SK-N-SH treated with all-trans-retinoic acid at 6 μM for 48 hours (cell line): ENCODE measurements around the gene MDH1B.

Source experiments
- ATAC-seq: fragments of 200-7000 bp; cut with Tn5 transposase; 3 replicates; pipeline ENCODE4 v1.9.1; 2020; ENCODE audit warnings: mild to moderate bottlenecking, moderate library complexity
- ARNTL ChIP-seq: fragments of 450-650 bp; formaldehyde crosslinking; IDR thresholded peaks from 2 replicates; pipeline ENCODE4 v1.5.0; 2020; ENCODE audit warnings: low read depth, mild to moderate bottlenecking, moderate library complexity, borderline replicate concordance
- GLIS3 ChIP-seq: fragments of 250-450 bp; sonication (Bioruptor Pico); IDR thresholded peaks from 2 replicates; pipeline ENCODE4 v1.5.0; 2020; ENCODE audit warnings: mild to moderate bottlenecking, moderate library complexity
- ISL1 ChIP-seq: fragments of 250-450 bp; sonication (Bioruptor Pico); IDR thresholded peaks from 2 replicates; pipeline ENCODE4 v2.1.2; 2022; ENCODE audit warnings: mild to moderate bottlenecking, moderate library complexity
- OSR1 ChIP-seq: fragments of 250-450 bp; sonication (Bioruptor Pico); IDR thresholded peaks from 2 replicates; pipeline ENCODE4 v1.8.0; 2022; ENCODE audit warnings: moderate library complexity, mild to moderate bottlenecking, inconsistent platforms
- PATZ1 ChIP-seq: fragments of 250-450 bp; sonication (Bioruptor Pico); IDR thresholded peaks from 2 replicates; pipeline ENCODE4 v1.8.0; 2020; ENCODE audit warnings: mild to moderate bottlenecking, moderate library complexity, borderline replicate concordance
- RARB ChIP-seq: fragments of 250-450 bp; sonication (Bioruptor Pico); IDR thresholded peaks from 2 replicates; pipeline ENCODE4 v1.8.0; 2021; ENCODE audit warnings: mild to moderate bottlenecking, moderate library complexity
- SNAI2 ChIP-seq: fragments of 250-450 bp; sonication (Bioruptor Pico); IDR thresholded peaks from 2 replicates; pipeline ENCODE4 v1.5.0; 2020; ENCODE audit warnings: mild to moderate bottlenecking, moderate library complexity
- TCF4 ChIP-seq: fragments of 250-450 bp; sonication (Bioruptor Pico); IDR thresholded peaks from 2 replicates; pipeline ENCODE4 v1.8.0; 2021; ENCODE audit warnings: mild to moderate bottlenecking, moderate library complexity, borderline replicate concordance
- TOX ChIP-seq: fragments of 250-450 bp; sonication (Bioruptor Pico); IDR thresholded peaks from 2 replicates; pipeline ENCODE4 v1.8.0; 2021; ENCODE audit warnings: mild to moderate bottlenecking, moderate library complexity, borderline replicate concordance
- ZC3H10 ChIP-seq: fragments of 250-450 bp; sonication (Bioruptor Pico); IDR thresholded peaks from 2 replicates; pipeline ENCODE4 v1.5.1; 2021; ENCODE audit warnings: mild to moderate bottlenecking, moderate library complexity
- ZFP3 ChIP-seq: fragments of 250-450 bp; sonication (Bioruptor Pico); IDR thresholded peaks from 2 replicates; pipeline ENCODE4 v1.5.0; 2020; ENCODE audit warnings: mild to moderate bottlenecking, moderate library complexity
- ZFP30 ChIP-seq: fragments of 450-650 bp; formaldehyde crosslinking; IDR thresholded peaks from 2 replicates; pipeline ENCODE4 v1.5.0; 2022; ENCODE audit warnings: mild to moderate bottlenecking, moderate library complexity
- ZNF565 ChIP-seq: fragments of 450-650 bp; formaldehyde crosslinking; conservative IDR thresholded peaks from 2 replicates; pipeline ENCODE4 v1.5.0; 2020; ENCODE audit warnings: low read depth, mild to moderate bottlenecking, moderate library complexity
- ZNF70 ChIP-seq: fragments of 450-650 bp; formaldehyde crosslinking; IDR thresholded peaks from 2 replicates; pipeline ENCODE4 v1.5.0; 2020; ENCODE audit warnings: mild to moderate bottlenecking, moderate library complexity
- ZNF8 ChIP-seq: fragments of 450-650 bp; formaldehyde crosslinking; IDR thresholded peaks from 2 replicates; pipeline ENCODE4 v1.5.0; 2020; ENCODE audit warnings: mild to moderate bottlenecking, moderate library complexity
- TF ChIP-seq, protein P1 (sequence below): fragments of 250-450 bp; sonication (Bioruptor Pico); IDR thresholded peaks from 2 replicates; pipeline ENCODE4 v1.8.0; 2021; ENCODE audit warnings: low read depth, mild to moderate bottlenecking, moderate library complexity, borderline replicate concordance

MDH1B gene

DNA sequence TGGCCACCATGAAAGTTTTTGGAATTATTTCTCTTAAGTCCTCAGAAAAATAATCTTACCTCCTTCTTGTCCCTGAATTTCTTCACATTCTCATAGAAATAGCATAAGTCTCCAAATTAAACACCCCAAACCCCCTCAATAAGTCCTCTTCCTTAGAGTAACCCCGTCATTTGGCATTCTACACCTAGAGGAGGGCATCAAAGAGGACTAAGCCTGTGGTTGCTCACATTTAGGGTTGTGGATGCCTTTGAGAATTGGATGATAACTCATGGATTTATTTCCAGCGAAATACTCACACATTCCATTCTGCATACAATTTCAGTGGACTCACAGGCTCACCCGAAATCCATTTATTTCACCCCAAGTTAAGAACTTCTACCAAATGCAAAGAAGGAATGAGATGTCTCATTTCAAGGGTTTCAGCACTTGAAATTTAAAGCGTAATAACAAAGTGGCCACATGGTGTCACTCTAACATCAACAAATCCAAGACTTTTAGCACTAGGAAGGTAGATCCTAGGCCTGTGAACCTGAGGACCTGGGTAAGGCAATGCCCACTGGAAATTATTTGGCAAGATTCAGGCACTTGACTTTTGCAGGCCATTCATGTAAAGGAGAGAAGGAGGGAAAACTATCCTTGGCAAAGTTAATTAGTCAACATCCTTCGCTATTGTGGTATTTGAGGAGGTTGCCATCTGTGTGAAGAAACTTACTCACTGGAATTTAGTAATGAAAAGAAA lies 71.6 kb downstream of the MDH1B start (continued):
- no peak for TF ChIP-seq OSR1 (CRISPR knock-in tag)

GRCh38 chr2:206692971-206693370 lies 72.2 kb downstream of the MDH1B start:
- TF ChIP-seq GLIS3 (no peak), TCF4 (CRISPR knock-in tag) (no peak), PATZ1 (no peak), ZNF70 (CRISPR knock-in tag) (no peak), RARB (no peak)
- ATAC-seq, result no peak

GRCh38 chr2:206688990-206689389 lies 76.1 kb downstream of the MDH1B start:
- no peak for ATAC-seq
- TF ChIP-seq ISL1 (CRISPR knock-in tag) (no peak), TOX (CRISPR knock-in tag) (no peak), PATZ1 (no peak), ZFP30 (no peak), ZC3H10 (no peak), ARNTL (CRISPR knock-in tag) (no peak), SNAI2 (CRISPR knock-in tag) (no peak)

DNA sequence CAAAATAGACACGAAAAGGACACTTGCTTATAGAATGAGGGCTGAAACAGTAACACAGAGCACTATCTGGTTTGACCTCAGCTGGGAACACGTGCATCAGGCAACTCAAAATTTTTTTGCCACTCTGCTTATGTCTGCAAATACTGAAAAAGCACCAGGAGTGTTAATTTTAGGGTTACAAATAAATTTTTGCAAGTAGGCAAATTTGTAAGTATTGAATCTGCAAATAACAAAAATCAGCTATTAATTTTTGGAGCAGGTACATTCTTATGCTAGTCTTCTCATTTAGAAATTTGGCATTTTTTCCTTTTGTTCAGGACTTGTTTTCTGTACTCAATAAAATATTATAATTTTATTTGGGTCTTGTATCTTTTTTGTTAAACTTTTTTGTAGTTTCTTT lies 76.7 kb downstream of the MDH1B start:
- no peak for TF ChIP-seq ZC3H10
- no peak for TF ChIP-seq ZNF565 (CRISPR knock-in tag)
- no peak for TF ChIP-seq TOX (CRISPR knock-in tag)
- no peak for TF ChIP-seq ZNF8 (CRISPR knock-in tag)
- no peak for TF ChIP-seq ISL1 (CRISPR knock-in tag)
- TF ChIP-seq ZFP3 (CRISPR knock-in tag), result no peak
- no peak for TF ChIP-seq ZNF70 (CRISPR knock-in tag)
- TF ChIP-seq RARB, result no peak
- TF ChIP-seq TCF4 (CRISPR knock-in tag), result no peak
- TF ChIP-seq, protein P1, sequence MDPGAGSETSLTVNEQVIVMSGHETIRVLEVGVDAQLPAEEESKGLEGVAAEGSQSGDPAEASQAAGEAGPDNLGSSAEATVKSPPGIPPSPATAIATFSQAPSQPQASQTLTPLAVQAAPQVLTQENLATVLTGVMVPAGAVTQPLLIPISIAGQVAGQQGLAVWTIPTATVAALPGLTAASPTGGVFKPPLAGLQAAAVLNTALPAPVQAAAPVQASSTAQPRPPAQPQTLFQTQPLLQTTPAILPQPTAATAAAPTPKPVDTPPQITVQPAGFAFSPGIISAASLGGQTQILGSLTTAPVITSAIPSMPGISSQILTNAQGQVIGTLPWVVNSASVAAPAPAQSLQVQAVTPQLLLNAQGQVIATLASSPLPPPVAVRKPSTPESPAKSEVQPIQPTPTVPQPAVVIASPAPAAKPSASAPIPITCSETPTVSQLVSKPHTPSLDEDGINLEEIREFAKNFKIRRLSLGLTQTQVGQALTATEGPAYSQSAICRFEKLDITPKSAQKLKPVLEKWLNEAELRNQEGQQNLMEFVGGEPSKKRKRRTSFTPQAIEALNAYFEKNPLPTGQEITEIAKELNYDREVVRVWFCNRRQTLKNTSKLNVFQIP (CRISPR knock-in tag), result no peak
- TF ChIP-seq, all 23 proteins: peak for 0
- ATAC-seq, result no peak
